AG10803 (cell line): Measurements from ENCODE around the gene GRM5.
"Not testable (repeated sequence)": the region's sequence is repeated elsewhere in the genome, so short reads cannot be mapped to it uniquely, and the experiment has no call there.

ENCODE experiments used
- DNase-seq: peaks from one replicate; pipeline ENCODE4 v3.0.0; 2010; ENCODE audit warnings: low read depth
- H3K4me3 ChIP-seq: 2 replicates; pipeline ENCODE4 v1.5.1; 2011; ENCODE audit warnings: mild to moderate bottlenecking, low read length, control low read depth
- TF ChIP-seq, protein P1 (sequence below): conservative IDR thresholded peaks from 2 replicates; pipeline ENCODE4 v1.5.1; 2011; ENCODE audit warnings: mild to moderate bottlenecking, low read length, control low read depth, inconsistent platforms

The GRM5 gene

DNA sequence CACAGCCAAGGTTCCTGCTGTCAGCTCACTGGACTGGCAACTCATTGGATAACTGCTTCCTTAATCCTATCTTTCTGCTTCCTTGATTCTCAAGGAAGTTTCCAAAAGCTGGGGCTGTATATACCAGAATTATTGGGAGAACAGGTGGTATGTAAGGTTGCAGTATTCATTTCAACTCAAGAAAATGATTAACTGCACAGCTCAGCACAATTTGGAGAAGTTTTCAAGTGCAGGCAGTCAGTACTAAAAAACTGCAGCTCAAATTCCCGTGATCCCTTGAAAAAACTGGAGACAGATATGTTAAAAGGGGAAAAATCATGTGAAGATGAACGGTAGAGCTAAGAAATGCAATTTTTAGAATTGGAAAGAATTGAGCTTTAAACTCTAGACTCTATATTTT, 44.4 kb downstream of the GRM5 start:
- no peak for DNase-seq
- TF ChIP-seq, protein P1, sequence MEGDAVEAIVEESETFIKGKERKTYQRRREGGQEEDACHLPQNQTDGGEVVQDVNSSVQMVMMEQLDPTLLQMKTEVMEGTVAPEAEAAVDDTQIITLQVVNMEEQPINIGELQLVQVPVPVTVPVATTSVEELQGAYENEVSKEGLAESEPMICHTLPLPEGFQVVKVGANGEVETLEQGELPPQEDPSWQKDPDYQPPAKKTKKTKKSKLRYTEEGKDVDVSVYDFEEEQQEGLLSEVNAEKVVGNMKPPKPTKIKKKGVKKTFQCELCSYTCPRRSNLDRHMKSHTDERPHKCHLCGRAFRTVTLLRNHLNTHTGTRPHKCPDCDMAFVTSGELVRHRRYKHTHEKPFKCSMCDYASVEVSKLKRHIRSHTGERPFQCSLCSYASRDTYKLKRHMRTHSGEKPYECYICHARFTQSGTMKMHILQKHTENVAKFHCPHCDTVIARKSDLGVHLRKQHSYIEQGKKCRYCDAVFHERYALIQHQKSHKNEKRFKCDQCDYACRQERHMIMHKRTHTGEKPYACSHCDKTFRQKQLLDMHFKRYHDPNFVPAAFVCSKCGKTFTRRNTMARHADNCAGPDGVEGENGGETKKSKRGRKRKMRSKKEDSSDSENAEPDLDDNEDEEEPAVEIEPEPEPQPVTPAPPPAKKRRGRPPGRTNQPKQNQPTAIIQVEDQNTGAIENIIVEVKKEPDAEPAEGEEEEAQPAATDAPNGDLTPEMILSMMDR = no peak
- no peak overlapping the region for H3K4me3 ChIP-seq

DNA sequence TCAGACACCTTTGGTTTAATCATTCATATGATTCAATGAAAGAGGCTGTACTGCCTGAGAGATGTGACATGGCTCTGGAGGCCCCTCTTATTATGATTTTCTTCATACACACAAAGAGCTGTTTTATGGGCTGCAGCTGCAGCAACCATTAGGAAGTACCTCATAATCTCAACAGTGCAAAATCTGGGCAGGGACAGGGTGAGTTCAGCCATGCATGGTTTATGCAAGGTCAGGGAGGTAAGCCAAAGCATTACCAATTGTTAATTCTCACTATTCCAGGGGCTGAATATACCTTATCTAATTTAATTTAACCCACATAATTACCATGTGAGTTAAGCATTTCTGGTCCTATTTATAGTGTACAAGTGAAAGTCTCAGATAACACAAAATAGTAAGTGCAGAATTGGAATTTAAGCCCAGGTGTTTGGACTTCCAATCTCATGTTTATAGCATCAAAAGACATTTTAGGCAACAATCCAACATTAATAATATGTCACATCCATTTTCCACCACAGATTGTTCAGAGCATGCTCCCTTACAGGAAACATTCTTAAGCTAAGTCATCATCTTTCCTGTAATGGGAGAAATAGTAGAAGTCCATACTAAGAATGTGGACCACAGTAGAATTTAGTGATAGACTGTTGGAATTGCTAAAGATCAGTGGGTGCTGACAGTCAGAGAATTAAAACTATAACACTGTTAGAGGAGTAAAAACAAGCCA, 45.8 kb downstream of the GRM5 start:
- not testable (repeated sequence) for H3K4me3 ChIP-seq
- DNase-seq = peak; percentile 0

DNA sequence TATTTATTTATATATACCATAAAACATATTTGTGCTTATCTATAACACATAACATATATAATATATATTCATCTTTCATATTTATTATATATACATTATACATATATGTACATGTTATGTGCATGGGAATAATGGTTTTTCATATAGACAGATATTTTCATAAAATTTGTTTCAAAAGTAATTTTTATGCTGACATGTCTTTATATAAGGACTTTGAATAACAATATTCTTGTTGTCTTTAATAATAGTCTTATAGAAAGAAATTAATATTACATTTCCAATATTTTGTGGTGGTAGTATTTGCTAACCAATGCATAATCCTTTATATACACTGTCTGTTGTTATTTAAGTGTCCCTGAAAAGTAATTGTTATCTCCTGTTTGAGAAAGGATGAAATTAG, 49.6 kb downstream of the GRM5 start:
- DNase-seq = no peak
- H3K4me3 ChIP-seq = no peak overlapping the region
- TF ChIP-seq, protein P1 = no peak

- TF ChIP-seq, protein P1 = no peak
- DNase-seq = no peak
- no peak overlapping the region for H3K4me3 ChIP-seq
Measured at GRCh38 chr11:89015614-89016013, 50.2 kb downstream of the GRM5 start.

- not testable (repeated sequence) for DNase-seq, H3K4me3 ChIP-seq
Measured at GRCh38 chr11:89000852-89001251, 64.9 kb downstream of the GRM5 start.

- H3K4me3 ChIP-seq = no peak overlapping the region
- DNase-seq = peak; percentile 38
- TF ChIP-seq, protein P1 = no peak
Measured at GRCh38 chr11:88979641-88980040, 86.1 kb downstream of the GRM5 start.

- not testable (repeated sequence) for H3K4me3 ChIP-seq, DNase-seq
Measured at GRCh38 chr11:88978992-88979391, 86.8 kb downstream of the GRM5 start.

DNA sequence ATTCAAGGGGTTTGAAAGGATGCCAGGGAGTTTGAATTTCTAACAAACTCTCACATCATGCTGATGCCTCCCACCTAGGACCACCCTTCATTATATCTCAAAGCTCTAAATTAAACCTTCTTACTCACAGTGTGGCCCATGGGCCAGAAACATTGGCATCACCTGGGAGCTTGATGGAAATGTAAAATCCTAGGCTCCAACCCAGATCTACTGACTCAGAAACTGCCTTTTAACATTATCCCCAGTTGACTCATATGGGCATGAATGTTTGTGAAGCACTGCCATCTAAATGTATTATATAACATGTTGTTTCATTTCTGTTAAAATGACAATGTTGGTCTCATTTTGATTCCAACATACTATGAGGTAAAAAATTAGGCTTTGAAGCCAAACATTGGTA, 90.3 kb downstream of the GRM5 start:
- not testable (repeated sequence) for H3K4me3 ChIP-seq, DNase-seq

- TF ChIP-seq, protein P1 = no peak
- H3K4me3 ChIP-seq = no peak overlapping the region
- no peak for DNase-seq
Measured at GRCh38 chr11:88972210-88972609, 93.6 kb downstream of the GRM5 start.

- not testable (repeated sequence) for DNase-seq, H3K4me3 ChIP-seq
Measured at GRCh38 chr11:88961621-88962020, 104.2 kb downstream of the GRM5 start.

- not testable (repeated sequence) for DNase-seq, H3K4me3 ChIP-seq
Measured at GRCh38 chr11:88959857-88960256, 105.9 kb downstream of the GRM5 start.
